ENCODE data around the gene KLHL29. TPM values are rescaled to one million over a fixed set of nuclear protein-coding genes. Genes with fewer than 3 reads are reported as not detected.
A peak's percentile ranks its signal among the peaks of the same experiment; 100 is the strongest.

Gene KLHL29
- total RNA-seq, 1 experiment from 2014 or later = 2.6 TPM

GRCh38 chr2:23436346-23437098 is 51.5 kb downstream of the KLHL29 start:
- ATAC-seq (no peak), DNase-seq (peak; percentile 7)
- Histone ChIP-seq H3K9me3 (ENCODE audit: low read length) (0 out of 2 replicates have a peak, but pooled peaks cover under 1% of the 10 kb centered on the region), H3K79me2 (ENCODE audit: low read length) (no peaks in the 10 kb centered on the region), H3K27me3 (ENCODE audit: low read length) (no peaks in the 10 kb centered on the region), H4K20me1 (ENCODE audit: low read length) (no peaks in the 10 kb centered on the region), H3K4me3 (ENCODE audit: low read length) (no peak overlapping the region), H3K9me2 (replicated peaks; ENCODE audit: low read length) (no peaks in the 10 kb centered on the region), H3K4me2 (ENCODE audit: low read length) (no peak overlapping the region), H3K27ac (ENCODE audit: low read length) (no peak overlapping the region), H3K9ac (ENCODE audit: low read length) (no peak overlapping the region), H3K36me3 (ENCODE audit: low read depth, low read length) (no peaks in the 10 kb centered on the region), H3K4me1 (ENCODE audit: insufficient read depth, low read length) (no peaks in the 10 kb centered on the region), H2AFZ (ENCODE audit: low read length) (no peak overlapping the region), H3F3A (ENCODE audit: low read length, unreplicated experiment) (no peaks in the 10 kb centered on the region)
- ChIA-PET POLR2A (ENCODE audit: unreplicated experiment) (no interaction called here), CTCF (interaction anchor here (0.6 kb wide), 1 partner anchor 32 kb away, joined by 5 read pairs; no protein-coding TSS in a partner anchor)
- intact Hi-C loops (cut with micrococcal nuclease) = no loop called here
- BruUV-seq (replicated peaks) = no TSS peak
- TF ChIP-seq EZH2 (IDR thresholded peaks at IDR 0.05; ENCODE audit: low read length, unreplicated experiment) (no peak), CTCF (conservative IDR thresholded peaks at IDR 0.05; ENCODE audit: low read depth, low read length) (no peak), EZH2phosphoT487 (IDR thresholded peaks at IDR 0.05; ENCODE audit: borderline replicate concordance, low read length) (no peak)

GRCh38 chr2:23441414-23441813 is 56.4 kb downstream of the KLHL29 start:
- H3K27ac ChIP-seq (ENCODE audit: low read length) = no peak overlapping the region
- TF ChIP-seq CTCF (conservative IDR thresholded peaks at IDR 0.05; ENCODE audit: low read depth, low read length) = no peak
- TF ChIP-seq EZH2phosphoT487 (IDR thresholded peaks at IDR 0.05; ENCODE audit: borderline replicate concordance, low read length) = no peak
- TF ChIP-seq EZH2 (IDR thresholded peaks at IDR 0.05; ENCODE audit: low read length, unreplicated experiment) = no peak
- no peak overlapping the region for H3K9ac ChIP-seq (ENCODE audit: low read length)
- no peaks in the 10 kb centered on the region for H3F3A ChIP-seq (ENCODE audit: low read length, unreplicated experiment)
- H3K4me1 ChIP-seq (ENCODE audit: insufficient read depth, low read length) = peaks cover 11% of the 10 kb centered on the region; the same call in 1 of the 2 replicates
- no peaks in the 10 kb centered on the region for H3K36me3 ChIP-seq (ENCODE audit: low read depth, low read length)
- no peak overlapping the region for H3K4me2 ChIP-seq (ENCODE audit: low read length)
- H3K9me2 ChIP-seq (replicated peaks; ENCODE audit: low read length) = no peaks in the 10 kb centered on the region
- intact Hi-C loops (cut with micrococcal nuclease) = no loop called here
- H3K27me3 ChIP-seq (ENCODE audit: low read length) = no peaks in the 10 kb centered on the region
- H4K20me1 ChIP-seq (ENCODE audit: low read length) = no peaks in the 10 kb centered on the region
- ATAC-seq = no peak
- CTCF ChIA-PET = no interaction called here
- DNase-seq = no peak
- H3K9me3 ChIP-seq (ENCODE audit: low read length) = 0 out of 2 replicates have a peak, but pooled peaks cover 4% of the 10 kb centered on the region
- H3K4me3 ChIP-seq (ENCODE audit: low read length) = no peak overlapping the region
- POLR2A ChIA-PET (ENCODE audit: unreplicated experiment) = no interaction called here
- H3K79me2 ChIP-seq (ENCODE audit: low read length) = no peaks in the 10 kb centered on the region
- no peak overlapping the region for H2AFZ ChIP-seq (ENCODE audit: low read length)
- no TSS peak for BruUV-seq (replicated peaks)

DNA sequence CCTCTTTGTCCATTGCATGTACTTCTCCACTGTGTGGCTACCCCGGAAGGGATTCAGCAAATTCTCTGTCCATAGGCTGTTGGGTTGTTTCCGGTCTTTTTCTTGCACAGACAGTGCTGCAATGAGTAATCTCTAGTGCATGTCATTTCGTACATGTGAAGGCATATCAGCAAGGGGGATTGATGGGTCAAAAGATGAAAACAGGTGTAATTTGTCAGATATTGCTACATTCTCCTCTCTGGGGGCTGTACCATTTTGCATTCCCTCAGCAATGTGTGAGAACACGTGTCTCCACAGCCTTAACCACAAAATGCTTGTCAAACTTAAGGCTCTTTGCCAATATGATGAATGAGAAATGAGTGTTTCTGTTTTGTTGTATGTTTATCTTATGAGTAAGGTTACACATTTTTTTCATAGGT is 60.5 kb downstream of the KLHL29 start:
- ATAC-seq (peak; percentile 90), DNase-seq (peak; percentile 89)
- ChIA-PET CTCF (no interaction called here), POLR2A (ENCODE audit: unreplicated experiment) (no interaction called here)
- TF ChIP-seq EZH2phosphoT487 (IDR thresholded peaks at IDR 0.05; ENCODE audit: borderline replicate concordance, low read length) (no peak), CTCF (conservative IDR thresholded peaks at IDR 0.05; ENCODE audit: low read depth, low read length) (no peak), EZH2 (IDR thresholded peaks at IDR 0.05; ENCODE audit: low read length, unreplicated experiment) (no peak)
- Histone ChIP-seq H4K20me1 (ENCODE audit: low read length) (no peaks in the 10 kb centered on the region), H2AFZ (ENCODE audit: low read length) (no peak overlapping the region), H3K9me3 (ENCODE audit: low read length) (0 out of 2 replicates have a peak, but pooled peaks cover 4% of the 10 kb centered on the region), H3K27me3 (ENCODE audit: low read length) (no peaks in the 10 kb centered on the region), H3F3A (ENCODE audit: low read length, unreplicated experiment) (no peaks in the 10 kb centered on the region), H3K4me2 (ENCODE audit: low read length) (no peak overlapping the region), H3K9ac (ENCODE audit: low read length) (no peak overlapping the region), H3K4me3 (ENCODE audit: low read length) (no peak overlapping the region), H3K27ac (ENCODE audit: low read length) (no peak overlapping the region), H3K4me1 (ENCODE audit: insufficient read depth, low read length) (peaks cover 11% of the 10 kb centered on the region; the same call in 1 of the 2 replicates), H3K79me2 (ENCODE audit: low read length) (no peaks in the 10 kb centered on the region), H3K9me2 (replicated peaks; ENCODE audit: low read length) (no peaks in the 10 kb centered on the region), H3K36me3 (ENCODE audit: low read depth, low read length) (no peaks in the 10 kb centered on the region)
- intact Hi-C loops (cut with micrococcal nuclease) = loop anchor here (2.0 kb wide), 1 partner anchor 15 kb away; no protein-coding TSS in a partner anchor
- no TSS peak for BruUV-seq (replicated peaks)
